BE2C (cell line): ENCODE data around the gene PPFIBP2.

Source experiments
- DNase-seq: peaks from one replicate; pipeline ENCODE4 v3.0.0-alpha.2; 2020
- H3K27me3 ChIP-seq: fragments of 250-450 bp; sonication (Bioruptor Pico); 2 replicates; pipeline ENCODE4 v1.5.1; 2020; ENCODE audit warnings: mild to moderate bottlenecking
- H3K36me3 ChIP-seq: fragments of 250-450 bp; sonication (Bioruptor Pico); 2 replicates; pipeline ENCODE4 v1.5.1; 2020; ENCODE audit warnings: mild to moderate bottlenecking
- H3K4me1 ChIP-seq: fragments of 250-450 bp; sonication (Bioruptor Pico); 2 replicates; pipeline ENCODE4 v1.5.1; 2020
- H3K4me3 ChIP-seq: 2 replicates; pipeline ENCODE4 v1.5.1; 2011; ENCODE audit warnings: low read depth, low read length
- H3K9me3 ChIP-seq: fragments of 250-450 bp; sonication (Bioruptor Pico); 2 replicates; pipeline ENCODE4 v1.5.1; 2020
- TF ChIP-seq, protein P1 (sequence below): IDR thresholded peaks from 2 replicates; pipeline ENCODE4 v1.5.1; 2012; ENCODE audit warnings: mild to moderate bottlenecking, low read depth, low read length

The PPFIBP2 gene

GRCh38 chr11:7501894-7502293 lies 11.9 kb upstream of the PPFIBP2 start:
- DNase-seq = no peak
- no peaks in the 10 kb centered on the region for H3K4me1 ChIP-seq
- H3K9me3 ChIP-seq = no peaks in the 10 kb centered on the region
- no peaks in the 10 kb centered on the region for H3K27me3 ChIP-seq
- no peaks in the 10 kb centered on the region for H3K36me3 ChIP-seq
- no peak overlapping the region for H3K4me3 ChIP-seq
- TF ChIP-seq, protein P1, sequence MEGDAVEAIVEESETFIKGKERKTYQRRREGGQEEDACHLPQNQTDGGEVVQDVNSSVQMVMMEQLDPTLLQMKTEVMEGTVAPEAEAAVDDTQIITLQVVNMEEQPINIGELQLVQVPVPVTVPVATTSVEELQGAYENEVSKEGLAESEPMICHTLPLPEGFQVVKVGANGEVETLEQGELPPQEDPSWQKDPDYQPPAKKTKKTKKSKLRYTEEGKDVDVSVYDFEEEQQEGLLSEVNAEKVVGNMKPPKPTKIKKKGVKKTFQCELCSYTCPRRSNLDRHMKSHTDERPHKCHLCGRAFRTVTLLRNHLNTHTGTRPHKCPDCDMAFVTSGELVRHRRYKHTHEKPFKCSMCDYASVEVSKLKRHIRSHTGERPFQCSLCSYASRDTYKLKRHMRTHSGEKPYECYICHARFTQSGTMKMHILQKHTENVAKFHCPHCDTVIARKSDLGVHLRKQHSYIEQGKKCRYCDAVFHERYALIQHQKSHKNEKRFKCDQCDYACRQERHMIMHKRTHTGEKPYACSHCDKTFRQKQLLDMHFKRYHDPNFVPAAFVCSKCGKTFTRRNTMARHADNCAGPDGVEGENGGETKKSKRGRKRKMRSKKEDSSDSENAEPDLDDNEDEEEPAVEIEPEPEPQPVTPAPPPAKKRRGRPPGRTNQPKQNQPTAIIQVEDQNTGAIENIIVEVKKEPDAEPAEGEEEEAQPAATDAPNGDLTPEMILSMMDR = no peak

- H3K36me3 ChIP-seq = no peaks in the 10 kb centered on the region
- no peaks in the 10 kb centered on the region for H3K27me3 ChIP-seq
- TF ChIP-seq, protein P1 = no peak
- H3K4me1 ChIP-seq = no peaks in the 10 kb centered on the region
- H3K4me3 ChIP-seq = no peak overlapping the region
- H3K9me3 ChIP-seq = no peaks in the 10 kb centered on the region
- DNase-seq = no peak
Observed at GRCh38 chr11:7506243-7506642, 7.6 kb upstream of the PPFIBP2 start.

- TF ChIP-seq, protein P1 = no peak
- H3K4me3 ChIP-seq = no peak overlapping the region
- no peaks in the 10 kb centered on the region for H3K36me3 ChIP-seq
- no peaks in the 10 kb centered on the region for H3K9me3 ChIP-seq
- H3K4me1 ChIP-seq = no peaks in the 10 kb centered on the region
- no peak for DNase-seq
- no peaks in the 10 kb centered on the region for H3K27me3 ChIP-seq
Observed at GRCh38 chr11:7508087-7508486, 5.7 kb upstream of the PPFIBP2 start.

DNA sequence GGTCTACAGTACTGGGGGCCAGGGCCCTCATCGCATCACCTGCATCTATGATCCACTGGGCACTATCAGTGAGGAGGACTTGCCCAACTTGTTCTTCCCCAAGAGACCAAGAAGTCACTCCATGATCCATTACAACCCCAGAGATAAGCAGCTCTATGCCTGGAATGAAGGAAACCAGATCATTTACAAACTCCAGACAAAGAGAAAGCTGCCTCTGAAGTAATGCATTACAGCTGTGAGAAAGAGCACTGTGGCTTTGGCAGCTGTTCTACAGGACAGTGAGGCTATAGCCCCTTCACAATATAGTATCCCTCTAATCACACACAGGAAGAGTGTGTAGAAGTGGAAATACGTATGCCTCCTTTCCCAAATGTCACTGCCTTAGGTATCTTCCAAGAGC lies 3.8 kb upstream of the PPFIBP2 start:
- TF ChIP-seq, protein P1 = no peak
- no peaks in the 10 kb centered on the region for H3K9me3 ChIP-seq
- H3K4me3 ChIP-seq = no peak overlapping the region
- no peaks in the 10 kb centered on the region for H3K4me1 ChIP-seq
- H3K27me3 ChIP-seq = peaks cover 6% of the 10 kb centered on the region; the same call in 1 of the 2 replicates
- no peak for DNase-seq
- H3K36me3 ChIP-seq = no peaks in the 10 kb centered on the region

GRCh38 chr11:7511401-7511800 lies 2.4 kb upstream of the PPFIBP2 start:
- peaks cover 6% of the 10 kb centered on the region; the same call in 1 of the 2 replicates for H3K27me3 ChIP-seq
- TF ChIP-seq, protein P1 = no peak
- H3K36me3 ChIP-seq = no peaks in the 10 kb centered on the region
- H3K4me3 ChIP-seq = no peak overlapping the region
- no peaks in the 10 kb centered on the region for H3K4me1 ChIP-seq
- no peak for DNase-seq
- H3K9me3 ChIP-seq = no peaks in the 10 kb centered on the region

DNA sequence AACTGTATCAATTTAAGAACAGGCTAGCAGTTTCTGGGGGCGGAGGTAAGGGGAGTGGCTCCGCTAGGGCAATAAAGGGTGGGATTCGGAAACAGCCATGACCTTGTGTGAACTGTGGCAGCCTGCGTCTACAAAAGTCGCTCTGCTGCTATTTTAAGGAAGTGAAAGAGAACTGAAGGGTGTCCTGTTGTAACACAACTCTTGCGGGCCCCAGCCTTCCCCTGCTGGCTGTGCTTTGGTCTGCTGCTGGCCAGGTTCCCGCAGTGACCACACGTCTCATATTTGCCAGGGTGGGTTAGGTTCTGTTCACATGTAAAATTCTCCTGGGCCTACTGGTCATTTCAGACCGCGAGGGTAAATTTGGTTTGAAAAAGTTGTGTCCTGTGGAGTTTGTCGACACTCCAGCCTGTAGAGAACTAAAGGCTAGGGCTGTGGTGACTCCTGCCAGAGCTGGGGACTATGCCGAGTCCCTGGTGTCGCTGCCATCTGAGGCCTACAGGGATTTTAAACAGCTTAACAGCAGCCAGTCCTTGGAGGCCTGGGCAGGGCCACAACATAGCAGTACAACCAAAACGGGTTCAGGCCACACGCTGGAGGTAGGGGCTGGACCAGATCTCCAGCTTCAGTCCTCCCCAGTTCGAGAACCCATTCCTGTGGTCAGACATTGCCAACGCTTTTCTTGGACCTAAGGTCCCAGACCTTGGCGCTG lies 1.1 kb upstream of the PPFIBP2 start:
- no peaks in the 10 kb centered on the region for H3K4me1 ChIP-seq
- peak; percentile 15 for DNase-seq

More for the DNA sequence above, 1.1 kb upstream of the PPFIBP2 start:
- no peaks in the 10 kb centered on the region for H3K36me3 ChIP-seq
- no peaks in the 10 kb centered on the region for H3K9me3 ChIP-seq
- TF ChIP-seq, protein P1 = no peak
- peaks cover 6% of the 10 kb centered on the region; the same call in 1 of the 2 replicates for H3K27me3 ChIP-seq
- H3K4me3 ChIP-seq = peak overlapping the region; percentile 70
